ENCODE measurements around the gene TBC1D22A. TPM values are rescaled to one million over a fixed set of nuclear protein-coding genes. Genes with fewer than 3 reads are reported as not detected.
"Not testable (repeated sequence)": the region's sequence is repeated elsewhere in the genome, so short reads cannot be mapped to it uniquely, and the experiment has no call there.

The TBC1D22A gene
- total RNA-seq, 4 donors from 2014 or later: 16.2 to 22.2 (median 17.8) TPM

GRCh38 chr22:47139790-47140119, 377.3 kb downstream of the TBC1D22A start:
- H3K36me3 ChIP-seq: peaks cover 0 to 10% of the 10 kb centered on the region in 2 donors
- no peak for ATAC-seq
- no peaks in the 10 kb centered on the region for H3K9me3 ChIP-seq
- no peak for TF ChIP-seq POLR2A (IDR thresholded peaks at IDR 0.05)
- TF ChIP-seq POLR2AphosphoS5 (IDR thresholded peaks at IDR 0.05): no peak
- TF ChIP-seq CTCF (IDR thresholded peaks at IDR 0.05): no peak
- no peak for TF ChIP-seq EP300 (IDR thresholded peaks at IDR 0.05)
- no peaks in the 10 kb centered on the region for H3K4me1 ChIP-seq
- no peak overlapping the region for H3K4me3 ChIP-seq
- no peaks in the 10 kb centered on the region for H3K27me3 ChIP-seq
- WGBS, 2 donors (ENCODE audit: low coverage in 1 of 2): 81% methylated on average over 6 of the region's 6 CpGs; no CpG with 5 or more reads in 1 of the 2 donors
- no peak overlapping the region for H3K27ac ChIP-seq

- WGBS, 2 donors (ENCODE audit: low coverage in 1 of 2): 90 to 93% methylated on average over 5 of the region's 8 CpGs
- H3K4me3 ChIP-seq, ATAC-seq, H3K27me3 ChIP-seq, H3K4me1 ChIP-seq, H3K9me3 ChIP-seq, H3K36me3 ChIP-seq, H3K27ac ChIP-seq: not testable (repeated sequence)
Observed at GRCh38 chr22:47140975-47141374, 378.5 kb downstream of the TBC1D22A start.

GRCh38 chr22:47142427-47143046, 380.1 kb downstream of the TBC1D22A start:
- H3K4me1 ChIP-seq: no peaks in the 10 kb centered on the region
- H3K4me3 ChIP-seq: no peak overlapping the region
- H3K9me3 ChIP-seq: no peaks in the 10 kb centered on the region
- TF ChIP-seq EP300 (IDR thresholded peaks at IDR 0.05) (no peak), POLR2AphosphoS5 (IDR thresholded peaks at IDR 0.05) (no peak), CTCF (IDR thresholded peaks at IDR 0.05) (no peak), POLR2A (IDR thresholded peaks at IDR 0.05) (no peak)
- no peak overlapping the region for H3K27ac ChIP-seq
- no CpG with 5 or more reads among the region's 2 CpGs for WGBS, 2 donors (ENCODE audit: low coverage in 1 of 2)
- ATAC-seq: no peak
- H3K36me3 ChIP-seq: peaks cover 0 to 10% of the 10 kb centered on the region in 2 donors
- H3K27me3 ChIP-seq: no peaks in the 10 kb centered on the region

- Histone ChIP-seq H3K9me3 (no peaks in the 10 kb centered on the region), H3K4me1 (no peaks in the 10 kb centered on the region), H3K4me3 (no peak overlapping the region), H3K27me3 (no peaks in the 10 kb centered on the region), H3K27ac (no peak overlapping the region), H3K36me3 (peaks cover 0 to 10% of the 10 kb centered on the region in 2 donors)
- TF ChIP-seq POLR2A (IDR thresholded peaks at IDR 0.05) (no peak), CTCF (IDR thresholded peaks at IDR 0.05) (no peak), POLR2AphosphoS5 (IDR thresholded peaks at IDR 0.05) (no peak), EP300 (IDR thresholded peaks at IDR 0.05) (no peak)
- WGBS, 2 donors (ENCODE audit: low coverage in 1 of 2): 76 to 83% methylated on average over 8 to 10 of the region's 16 CpGs
- no peak for ATAC-seq
Observed at GRCh38 chr22:47143249-47143938, 380.9 kb downstream of the TBC1D22A start.

- TF ChIP-seq POLR2A (IDR thresholded peaks at IDR 0.05) (no peak), EP300 (IDR thresholded peaks at IDR 0.05) (no peak), CTCF (IDR thresholded peaks at IDR 0.05) (no peak), POLR2AphosphoS5 (IDR thresholded peaks at IDR 0.05) (no peak)
- no peak for ATAC-seq
- 100% methylated on average over 1 of the region's 24 CpGs; no CpG with 5 or more reads in 1 of the 2 donors for WGBS, 2 donors (ENCODE audit: low coverage in 1 of 2)
- H3K4me1 ChIP-seq: peaks cover 0 to 8% (median 0%) of the 10 kb centered on the region in 3 donors
- H3K36me3 ChIP-seq: peaks cover 0 to 10% of the 10 kb centered on the region in 2 donors
- no peak overlapping the region for H3K4me3 ChIP-seq
- H3K9me3 ChIP-seq: no peaks in the 10 kb centered on the region
- H3K27me3 ChIP-seq: no peaks in the 10 kb centered on the region
- no peak overlapping the region for H3K27ac ChIP-seq
Observed at GRCh38 chr22:47144076-47144765, 381.8 kb downstream of the TBC1D22A start.

Measured in gastroesophageal sphincter (tissue), 4 donors.